Measurements from ENCODE around the gene TRAF2. TPM values are rescaled to one million over a fixed set of nuclear protein-coding genes. Genes with fewer than 3 reads are reported as not detected.

TRAF2 gene
- total and polyA plus RNA-seq, 2 of the 13 experiments (the other 11 are each of a cell fraction or from before 2014, with no cell fraction given) = 12.4 to 13.6 TPM

DNA sequence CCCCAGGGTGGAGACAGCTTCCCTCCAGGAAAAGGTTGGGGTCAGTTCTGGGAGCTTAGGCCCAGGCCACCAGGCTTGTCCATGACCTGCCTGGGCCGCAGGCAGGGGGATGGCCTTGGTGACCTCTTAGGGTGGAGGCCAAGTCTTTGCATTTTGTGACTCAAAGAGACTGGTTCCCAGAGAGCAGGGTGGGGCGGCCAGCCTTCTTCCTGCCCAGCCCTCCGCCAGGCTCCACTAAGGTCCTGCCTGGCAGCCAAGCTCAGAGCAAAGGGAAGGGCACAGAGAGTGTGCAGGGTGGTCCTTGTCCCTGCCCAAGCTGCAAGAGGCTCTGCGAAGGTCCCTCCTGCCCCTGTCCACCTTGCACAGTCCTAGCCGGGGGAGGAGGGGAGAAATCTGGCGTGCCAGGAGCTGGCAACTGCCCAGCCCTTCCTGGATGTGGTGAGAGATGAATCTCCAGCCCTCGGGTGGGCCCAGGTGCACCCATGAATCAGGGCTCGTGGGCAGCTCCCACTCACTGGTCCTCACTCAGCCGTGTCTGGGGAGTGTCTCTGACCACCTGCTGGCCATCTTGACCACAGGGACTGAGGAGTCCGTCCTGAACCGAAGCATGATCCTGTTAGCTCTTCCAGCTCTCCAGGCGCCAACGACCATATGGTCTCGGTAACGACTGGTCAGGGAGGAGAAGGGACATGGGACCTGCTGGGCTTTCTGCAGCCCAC lies 88.7 kb downstream of the TRAF2 start:
- no peak overlapping the region for H3K9ac ChIP-seq (ENCODE audit: insufficient read depth, low read depth, low read length)
- intact Hi-C loops (cut with micrococcal nuclease; ENCODE audit: unreplicated experiment) (no loop called here), in situ Hi-C loops (cut with HindIII; ENCODE audit: extremely low pct_ligation_motif_present, low pct_unique_long_range_greater_than_20kb) (no loop called here)
- FAIRE-seq (no peak), DNase-seq (ENCODE audit: low spot score) (no peak), ATAC-seq (no peak)
- peaks cover 34% of the 10 kb centered on the region for H3K4me1 ChIP-seq (ENCODE audit: insufficient read depth, low read length)
- peaks cover 22 to 71% of the 10 kb centered on the region in 2 experiments for H3K27me3 ChIP-seq (ENCODE audit: control insufficient read depth in 1 of 2, insufficient read depth in 2 of 2, low read length in 2 of 2)
- CTCF ChIA-PET (ENCODE audit: low intra/inter-chr PET ratio, low total read pairs) = no interaction called here
- POLR2A ChIA-PET = interaction anchor here (1.6 kb wide), 1 partner anchor 18 kb away, joined by 4 read pairs; the partner anchor contains the start of gene PAXX
- H3K79me2 ChIP-seq (ENCODE audit: insufficient read depth, low read length) = no peaks in the 10 kb centered on the region
- H3K4me3 ChIP-seq (replicated peaks in 1 of 3; ENCODE audit: insufficient read depth in 1 of 3, low read depth in 2 of 3, low read length in 3 of 3) = no peak overlapping the region
- no peaks in the 10 kb centered on the region for H3K36me3 ChIP-seq (replicated peaks in 1 of 2; ENCODE audit: control insufficient read depth in 1 of 2, insufficient read depth in 2 of 2, low read length in 2 of 2)
- BruUV-seq (replicated peaks) = no TSS peak
- no peak overlapping the region for H3K27ac ChIP-seq (ENCODE audit: extremely low read length, insufficient read depth, low read length)
- 10% methylated on average over 2 of the region's 15 CpGs for WGBS (ENCODE audit: low lambda C conversion rate)
- no peak overlapping the region for H2AFZ ChIP-seq (ENCODE audit: low read length)
- H4K20me1 ChIP-seq (ENCODE audit: insufficient read depth, low read length) = no peaks in the 10 kb centered on the region
- H3K9me3 ChIP-seq (ENCODE audit: low read length) = no peaks in the 10 kb centered on the region
- H3K4me2 ChIP-seq (ENCODE audit: low read depth, low read length) = no peak overlapping the region
- TF ChIP-seq TCF7L2 (IDR thresholded peaks at IDR 0.05; ENCODE audit: low read depth, low read length) = no peak
- no peak for TF ChIP-seq NFATC3 (CRISPR knock-in tag; IDR thresholded peaks at IDR 0.05)
- no peak for TF ChIP-seq ZNF354B (CRISPR knock-in tag; IDR thresholded peaks at IDR 0.05)
- TF ChIP-seq, protein P1, sequence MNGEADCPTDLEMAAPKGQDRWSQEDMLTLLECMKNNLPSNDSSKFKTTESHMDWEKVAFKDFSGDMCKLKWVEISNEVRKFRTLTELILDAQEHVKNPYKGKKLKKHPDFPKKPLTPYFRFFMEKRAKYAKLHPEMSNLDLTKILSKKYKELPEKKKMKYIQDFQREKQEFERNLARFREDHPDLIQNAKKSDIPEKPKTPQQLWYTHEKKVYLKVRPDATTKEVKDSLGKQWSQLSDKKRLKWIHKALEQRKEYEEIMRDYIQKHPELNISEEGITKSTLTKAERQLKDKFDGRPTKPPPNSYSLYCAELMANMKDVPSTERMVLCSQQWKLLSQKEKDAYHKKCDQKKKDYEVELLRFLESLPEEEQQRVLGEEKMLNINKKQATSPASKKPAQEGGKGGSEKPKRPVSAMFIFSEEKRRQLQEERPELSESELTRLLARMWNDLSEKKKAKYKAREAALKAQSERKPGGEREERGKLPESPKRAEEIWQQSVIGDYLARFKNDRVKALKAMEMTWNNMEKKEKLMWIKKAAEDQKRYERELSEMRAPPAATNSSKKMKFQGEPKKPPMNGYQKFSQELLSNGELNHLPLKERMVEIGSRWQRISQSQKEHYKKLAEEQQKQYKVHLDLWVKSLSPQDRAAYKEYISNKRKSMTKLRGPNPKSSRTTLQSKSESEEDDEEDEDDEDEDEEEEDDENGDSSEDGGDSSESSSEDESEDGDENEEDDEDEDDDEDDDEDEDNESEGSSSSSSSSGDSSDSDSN (CRISPR knock-in tag; IDR thresholded peaks at IDR 0.05) = no peak
- no peak for TF ChIP-seq ZSCAN21 (CRISPR knock-in tag; IDR thresholded peaks at IDR 0.05; ENCODE audit: borderline replicate concordance)
- TF ChIP-seq ZNF326 (CRISPR knock-in tag; IDR thresholded peaks at IDR 0.05; ENCODE audit: borderline replicate concordance) = no peak
- TF ChIP-seq, protein P2, sequence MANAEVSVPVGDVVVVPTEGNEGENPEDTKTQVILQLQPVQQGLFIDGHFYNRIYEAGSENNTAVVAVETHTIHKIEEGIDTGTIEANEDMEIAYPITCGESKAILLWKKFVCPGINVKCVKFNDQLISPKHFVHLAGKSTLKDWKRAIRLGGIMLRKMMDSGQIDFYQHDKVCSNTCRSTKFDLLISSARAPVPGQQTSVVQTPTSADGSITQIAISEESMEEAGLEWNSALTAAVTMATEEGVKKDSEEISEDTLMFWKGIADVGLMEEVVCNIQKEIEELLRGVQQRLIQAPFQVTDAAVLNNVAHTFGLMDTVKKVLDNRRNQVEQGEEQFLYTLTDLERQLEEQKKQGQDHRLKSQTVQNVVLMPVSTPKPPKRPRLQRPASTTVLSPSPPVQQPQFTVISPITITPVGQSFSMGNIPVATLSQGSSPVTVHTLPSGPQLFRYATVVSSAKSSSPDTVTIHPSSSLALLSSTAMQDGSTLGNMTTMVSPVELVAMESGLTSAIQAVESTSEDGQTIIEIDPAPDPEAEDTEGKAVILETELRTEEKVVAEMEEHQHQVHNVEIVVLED (CRISPR knock-in tag; IDR thresholded peaks at IDR 0.05; ENCODE audit: borderline replicate concordance) = no peak
- TF ChIP-seq U2AF2 (IDR thresholded peaks at IDR 0.05; ENCODE audit: low read depth, low read length) = no peak
- TF ChIP-seq, protein P3, sequence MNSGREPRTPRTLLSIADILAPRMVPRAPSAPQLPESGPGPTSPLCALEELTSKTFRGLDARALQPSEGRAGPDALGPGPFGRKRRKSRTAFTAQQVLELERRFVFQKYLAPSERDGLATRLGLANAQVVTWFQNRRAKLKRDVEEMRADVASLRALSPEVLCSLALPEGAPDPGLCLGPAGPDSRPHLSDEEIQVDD (CRISPR knock-in tag; IDR thresholded peaks at IDR 0.05; ENCODE audit: borderline replicate concordance) = no peak
- TF ChIP-seq, protein P4, sequence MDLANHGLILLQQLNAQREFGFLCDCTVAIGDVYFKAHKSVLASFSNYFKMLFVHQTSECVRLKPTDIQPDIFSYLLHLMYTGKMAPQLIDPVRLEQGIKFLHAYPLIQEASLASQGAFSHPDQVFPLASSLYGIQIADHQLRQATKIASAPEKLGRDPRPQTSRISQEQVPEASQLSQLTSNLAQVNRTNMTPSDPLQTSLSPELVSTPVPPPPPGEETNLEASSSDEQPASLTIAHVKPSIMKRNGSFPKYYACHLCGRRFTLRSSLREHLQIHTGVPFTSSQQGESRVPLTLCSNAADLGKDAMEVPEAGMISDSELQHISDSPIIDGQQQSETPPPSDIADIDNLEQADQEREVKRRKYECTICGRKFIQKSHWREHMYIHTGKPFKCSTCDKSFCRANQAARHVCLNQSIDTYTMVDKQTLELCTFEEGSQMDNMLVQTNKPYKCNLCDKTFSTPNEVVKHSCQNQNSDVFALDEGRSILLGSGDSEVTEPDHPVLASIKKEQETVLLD (CRISPR knock-in tag; IDR thresholded peaks at IDR 0.05; ENCODE audit: low read depth) = no peak
- no peak for TF ChIP-seq RARG (CRISPR knock-in tag; IDR thresholded peaks at IDR 0.05; ENCODE audit: low read depth)
- no peak for TF ChIP-seq ZNF430 (CRISPR knock-in tag; IDR thresholded peaks at IDR 0.05)
- TF ChIP-seq ZSCAN31 (CRISPR knock-in tag; IDR thresholded peaks at IDR 0.05; ENCODE audit: low read depth) = no peak
- no peak for TF ChIP-seq SAFB2 (CRISPR knock-in tag; IDR thresholded peaks at IDR 0.05; ENCODE audit: borderline replicate concordance, low read depth)
- TF ChIP-seq, protein P5, sequence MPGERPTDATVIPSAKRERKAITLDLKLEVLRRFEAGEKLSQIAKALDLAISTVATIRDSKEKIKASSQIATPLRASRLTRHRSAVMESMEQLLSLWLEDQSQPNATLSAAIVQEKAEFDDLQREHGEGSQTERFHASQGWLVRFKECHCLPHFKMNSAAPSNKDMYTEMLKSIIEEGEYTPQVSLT (CRISPR knock-in tag; IDR thresholded peaks at IDR 0.05; ENCODE audit: borderline replicate concordance, low read depth) = no peak
- no peak for TF ChIP-seq ERF (CRISPR knock-in tag; IDR thresholded peaks at IDR 0.05)
